ENCODE measurements around the gene ALG5.

Gene ALG5

GRCh38 chr13:36910545-36910944 lies 88.6 kb downstream of the ALG5 start:
- H3K9me3 ChIP-seq (replicated peaks in 1 of 2; ENCODE audit: control insufficient read depth in 2 of 2, insufficient read depth in 1 of 2, low read depth in 1 of 2, low read length in 2 of 2): no peaks in the 10 kb centered on the region
- no peak overlapping the region for H3K4me3 ChIP-seq (ENCODE audit: low read length in 2 of 2)
- no peaks in the 10 kb centered on the region for H3K36me3 ChIP-seq (replicated peaks in 1 of 2; ENCODE audit: control insufficient read depth in 2 of 2, insufficient read depth in 2 of 2, low read length in 2 of 2)
- peaks cover 0 to 2% of the 10 kb centered on the region in 2 donors for H3K4me1 ChIP-seq (ENCODE audit: control insufficient read depth in 2 of 2, insufficient read depth in 1 of 2, low read depth in 1 of 2, low read length in 2 of 2)
- H2AK5ac ChIP-seq (ENCODE audit: low read depth, low read length): no peak overlapping the region
- no peaks in the 10 kb centered on the region for H3K79me1 ChIP-seq (ENCODE audit: low read depth, low read length)
- peak overlapping the region; percentile 54 for H2AFZ ChIP-seq (ENCODE audit: low read length)
- no CpG with 5 or more reads among the region's 1 CpG for WGBS, 2 donors (ENCODE audit: extremely low coverage in 2 of 2, insufficient read length in 2 of 2, insufficient replicate concordance in 1 of 2)
- no peak overlapping the region for H3K18ac ChIP-seq (ENCODE audit: low read length)
- H3K14ac ChIP-seq (ENCODE audit: low read length): no peak overlapping the region
- H2BK120ac ChIP-seq (ENCODE audit: low read depth, low read length): no peak overlapping the region
- no peak overlapping the region for H3K4me2 ChIP-seq (ENCODE audit: insufficient read depth, low read length, poor library complexity, severe bottlenecking)
- H4K8ac ChIP-seq (ENCODE audit: low read depth, low read length): no peak overlapping the region
- H3K4ac ChIP-seq (ENCODE audit: low read length): no peak overlapping the region
- DNase-seq (ENCODE audit: low spot score): no peak
- H3K9ac ChIP-seq (ENCODE audit: low read depth, low read length, poor library complexity): no peak overlapping the region
- no peak overlapping the region for H4K91ac ChIP-seq (ENCODE audit: low read depth, low read length, poor library complexity)
- H3K23ac ChIP-seq (ENCODE audit: low read depth, low read length, poor library complexity): no peak overlapping the region
- no peak overlapping the region for H2BK15ac ChIP-seq (ENCODE audit: low read length)
- no peaks in the 10 kb centered on the region for H3K27me3 ChIP-seq (ENCODE audit: control insufficient read depth in 3 of 3, insufficient read depth in 3 of 3, low read depth in 1 of 3, low read length in 3 of 3)
- no peak overlapping the region for H2BK12ac ChIP-seq (ENCODE audit: low read length)
- H2BK5ac ChIP-seq (ENCODE audit: low read length): no peak overlapping the region
- no peak overlapping the region for H3K27ac ChIP-seq (replicated peaks; ENCODE audit: low read length)

- H2BK12ac ChIP-seq (ENCODE audit: low read length): no peak overlapping the region
- H2BK5ac ChIP-seq (ENCODE audit: low read length): no peak overlapping the region
- H2AFZ ChIP-seq (ENCODE audit: low read length): no peak overlapping the region
- no peak overlapping the region for H3K23ac ChIP-seq (ENCODE audit: low read depth, low read length, poor library complexity)
- no peak overlapping the region for H3K9ac ChIP-seq (ENCODE audit: low read depth, low read length, poor library complexity)
- H3K4me3 ChIP-seq (ENCODE audit: low read length in 2 of 2): no peak overlapping the region
- no peaks in the 10 kb centered on the region for H3K27me3 ChIP-seq (ENCODE audit: control insufficient read depth in 3 of 3, insufficient read depth in 3 of 3, low read depth in 1 of 3, low read length in 3 of 3)
- H3K79me1 ChIP-seq (ENCODE audit: low read depth, low read length): no peaks in the 10 kb centered on the region
- H3K27ac ChIP-seq (replicated peaks; ENCODE audit: low read length): no peak overlapping the region
- H3K36me3 ChIP-seq (replicated peaks in 1 of 2; ENCODE audit: control insufficient read depth in 2 of 2, insufficient read depth in 2 of 2, low read length in 2 of 2): no peaks in the 10 kb centered on the region
- H2BK15ac ChIP-seq (ENCODE audit: low read length): no peak overlapping the region
- H3K4me2 ChIP-seq (ENCODE audit: insufficient read depth, low read length, poor library complexity, severe bottlenecking): no peak overlapping the region
- H3K4me1 ChIP-seq (ENCODE audit: control insufficient read depth in 2 of 2, insufficient read depth in 1 of 2, low read depth in 1 of 2, low read length in 2 of 2): no peaks in the 10 kb centered on the region
- no peak overlapping the region for H2AK5ac ChIP-seq (ENCODE audit: low read depth, low read length)
- H2BK120ac ChIP-seq (ENCODE audit: low read depth, low read length): no peak overlapping the region
- H3K4ac ChIP-seq (ENCODE audit: low read length): no peak overlapping the region
- no peak overlapping the region for H3K18ac ChIP-seq (ENCODE audit: low read length)
- no peak overlapping the region for H4K8ac ChIP-seq (ENCODE audit: low read depth, low read length)
- no peak for DNase-seq (ENCODE audit: low spot score)
- no CpG with 5 or more reads among the region's 2 CpGs for WGBS, 2 donors (ENCODE audit: extremely low coverage in 2 of 2, insufficient read length in 2 of 2, insufficient replicate concordance in 1 of 2)
- H4K91ac ChIP-seq (ENCODE audit: low read depth, low read length, poor library complexity): no peak overlapping the region
- no peaks in the 10 kb centered on the region for H3K9me3 ChIP-seq (replicated peaks in 1 of 2; ENCODE audit: control insufficient read depth in 2 of 2, insufficient read depth in 1 of 2, low read depth in 1 of 2, low read length in 2 of 2)
- no peak overlapping the region for H3K14ac ChIP-seq (ENCODE audit: low read length)
These were observed 91.3 kb downstream of the ALG5 start for GRCh38 chr13:36907821-36908220.

GRCh38 chr13:36907266-36907665 lies 91.9 kb downstream of the ALG5 start:
- no peak overlapping the region for H2BK12ac ChIP-seq (ENCODE audit: low read length)

GRCh38 chr13:36905944-36906343 lies 93.2 kb downstream of the ALG5 start:
- H2BK120ac ChIP-seq (ENCODE audit: low read depth, low read length): no peak overlapping the region
- H2AFZ ChIP-seq (ENCODE audit: low read length): no peak overlapping the region
- H3K23ac ChIP-seq (ENCODE audit: low read depth, low read length, poor library complexity): no peak overlapping the region
- no peak overlapping the region for H2AK5ac ChIP-seq (ENCODE audit: low read depth, low read length)
- no peaks in the 10 kb centered on the region for H3K27me3 ChIP-seq (ENCODE audit: control insufficient read depth in 3 of 3, insufficient read depth in 3 of 3, low read depth in 1 of 3, low read length in 3 of 3)
- no peaks in the 10 kb centered on the region for H3K79me1 ChIP-seq (ENCODE audit: low read depth, low read length)
- no peak overlapping the region for H4K91ac ChIP-seq (ENCODE audit: low read depth, low read length, poor library complexity)
- no peak overlapping the region for H3K18ac ChIP-seq (ENCODE audit: low read length)
- no peak for DNase-seq (ENCODE audit: low spot score)
- no peak overlapping the region for H3K4ac ChIP-seq (ENCODE audit: low read length)
- H4K8ac ChIP-seq (ENCODE audit: low read depth, low read length): no peak overlapping the region
- H3K36me3 ChIP-seq (replicated peaks in 1 of 2; ENCODE audit: control insufficient read depth in 2 of 2, insufficient read depth in 2 of 2, low read length in 2 of 2): no peaks in the 10 kb centered on the region
- WGBS, 2 donors (ENCODE audit: extremely low coverage in 2 of 2, insufficient read length in 2 of 2, insufficient replicate concordance in 1 of 2): no CpG with 5 or more reads among the region's 5 CpGs
- H2BK15ac ChIP-seq (ENCODE audit: low read length): no peak overlapping the region
- H3K4me3 ChIP-seq (ENCODE audit: low read length in 2 of 2): no peak overlapping the region
- H3K4me2 ChIP-seq (ENCODE audit: insufficient read depth, low read length, poor library complexity, severe bottlenecking): no peak overlapping the region
- H2BK12ac ChIP-seq (ENCODE audit: low read length): no peak overlapping the region
- H3K14ac ChIP-seq (ENCODE audit: low read length): no peak overlapping the region
- no peak overlapping the region for H3K27ac ChIP-seq (replicated peaks; ENCODE audit: low read length)
- no peaks in the 10 kb centered on the region for H3K4me1 ChIP-seq (ENCODE audit: control insufficient read depth in 2 of 2, insufficient read depth in 1 of 2, low read depth in 1 of 2, low read length in 2 of 2)
- no peak overlapping the region for H2BK5ac ChIP-seq (ENCODE audit: low read length)
- H3K9me3 ChIP-seq (replicated peaks in 1 of 2; ENCODE audit: control insufficient read depth in 2 of 2, insufficient read depth in 1 of 2, low read depth in 1 of 2, low read length in 2 of 2): no peaks in the 10 kb centered on the region
- no peak overlapping the region for H3K9ac ChIP-seq (ENCODE audit: low read depth, low read length, poor library complexity)

More at GRCh38 chr13:36907266-36907665, 91.9 kb downstream of the ALG5 start:
- H3K4me1 ChIP-seq (ENCODE audit: control insufficient read depth in 2 of 2, insufficient read depth in 1 of 2, low read depth in 1 of 2, low read length in 2 of 2): no peaks in the 10 kb centered on the region
- no peak overlapping the region for H3K4ac ChIP-seq (ENCODE audit: low read length)
- H2AFZ ChIP-seq (ENCODE audit: low read length): no peak overlapping the region
- no peak overlapping the region for H3K27ac ChIP-seq (replicated peaks; ENCODE audit: low read length)
- no peak overlapping the region for H2AK5ac ChIP-seq (ENCODE audit: low read depth, low read length)
- H2BK120ac ChIP-seq (ENCODE audit: low read depth, low read length): no peak overlapping the region
- no peak overlapping the region for H3K4me2 ChIP-seq (ENCODE audit: insufficient read depth, low read length, poor library complexity, severe bottlenecking)
- no peak overlapping the region for H4K91ac ChIP-seq (ENCODE audit: low read depth, low read length, poor library complexity)
- H3K23ac ChIP-seq (ENCODE audit: low read depth, low read length, poor library complexity): no peak overlapping the region
- no peak overlapping the region for H3K9ac ChIP-seq (ENCODE audit: low read depth, low read length, poor library complexity)
- H4K8ac ChIP-seq (ENCODE audit: low read depth, low read length): no peak overlapping the region
- H3K27me3 ChIP-seq (ENCODE audit: control insufficient read depth in 3 of 3, insufficient read depth in 3 of 3, low read depth in 1 of 3, low read length in 3 of 3): no peaks in the 10 kb centered on the region
- no peak overlapping the region for H2BK5ac ChIP-seq (ENCODE audit: low read length)
- no peak overlapping the region for H3K4me3 ChIP-seq (ENCODE audit: low read length in 2 of 2)
- H3K36me3 ChIP-seq (replicated peaks in 1 of 2; ENCODE audit: control insufficient read depth in 2 of 2, insufficient read depth in 2 of 2, low read length in 2 of 2): no peaks in the 10 kb centered on the region
- H3K79me1 ChIP-seq (ENCODE audit: low read depth, low read length): no peaks in the 10 kb centered on the region
- WGBS, 2 donors (ENCODE audit: extremely low coverage in 2 of 2, insufficient read length in 2 of 2, insufficient replicate concordance in 1 of 2): no CpG with 5 or more reads among the region's 4 CpGs
- no peak overlapping the region for H3K18ac ChIP-seq (ENCODE audit: low read length)
- no peak for DNase-seq (ENCODE audit: low spot score)
- H3K9me3 ChIP-seq (replicated peaks in 1 of 2; ENCODE audit: control insufficient read depth in 2 of 2, insufficient read depth in 1 of 2, low read depth in 1 of 2, low read length in 2 of 2): no peaks in the 10 kb centered on the region
- H3K14ac ChIP-seq (ENCODE audit: low read length): no peak overlapping the region
- no peak overlapping the region for H2BK15ac ChIP-seq (ENCODE audit: low read length)

Measured in neuronal stem cell (in vitro differentiated cells).